H1 (cell line): ENCODE measurements around the gene SLC30A3. TPM values are rescaled to one million over a fixed set of nuclear protein-coding genes. Genes with fewer than 3 reads are reported as not detected.

ENCODE experiments used
- CTCF ChIA-PET: fragments of 300-600 bp; sonication (Branson Sonifier 250); formaldehyde crosslinking; loops from one replicate; lab custom pipeline; 2021; ENCODE audit not compliant: partially characterized antibody; lab: Charles Lee
- POLR2A ChIA-PET: fragments of 300-600 bp; sonication (Branson Sonifier 250); formaldehyde crosslinking; loops from one replicate; lab custom pipeline; 2021; ENCODE audit warnings: inconsistent platforms; ENCODE audit not compliant: partially characterized antibody; lab: Charles Lee
- DNase-seq, 2 experiments: peaks; one replicate each; pipeline versions ENCODE4 v3.0.0 to v3.0.0-alpha.2; 2010 to 2022; ENCODE audit warnings: low spot score in 2 of 2, low read depth in 1 of 2, mixed read lengths in 1 of 2
- FAIRE-seq: peaks from 2 replicates; lab custom pipeline; 2011; peaks lifted over from hg19 to GRCh38; lab: Jason Lieb, UNC
- H2AFZ ChIP-seq: 2 replicates; pipeline ENCODE4 v1.8.1; 2012; ENCODE audit warnings: low read length, inconsistent platforms
- H2AK5ac ChIP-seq: 2 replicates; pipeline ENCODE4 v1.6.1; 2013; ENCODE audit warnings: low read depth, low read length
- H2BK120ac ChIP-seq: replicated peaks from 2 replicates; pipeline ENCODE3; 2013; ENCODE audit warnings: low read depth, low read length, inconsistent platforms
- H2BK12ac ChIP-seq: 2 replicates; pipeline ENCODE4 v1.6.1; 2013; ENCODE audit warnings: low read depth, low read length
- H2BK15ac ChIP-seq: 2 replicates; pipeline ENCODE4 v1.6.1; 2013; ENCODE audit warnings: low read length
- H2BK20ac ChIP-seq: 2 replicates; pipeline ENCODE4 v1.6.1; 2013; ENCODE audit warnings: low read length
- H2BK5ac ChIP-seq: 2 replicates; pipeline ENCODE4 v1.6.1; 2013; ENCODE audit warnings: low read depth, low read length
- H3K14ac ChIP-seq: 2 replicates; pipeline ENCODE4 v1.6.1; 2013; ENCODE audit warnings: inconsistent platforms; ENCODE audit not compliant: insufficient read length
- H3K18ac ChIP-seq: 2 replicates; pipeline ENCODE4 v1.6.1; 2013; ENCODE audit warnings: low read length; ENCODE audit errors: extremely low read depth
- H3K23ac ChIP-seq: 2 replicates; pipeline ENCODE4 v1.6.1; 2013; ENCODE audit warnings: inconsistent platforms; ENCODE audit not compliant: insufficient read length
- H3K23me2 ChIP-seq: 2 replicates; pipeline ENCODE4 v1.6.1; 2013; ENCODE audit warnings: low read depth, low read length
- H3K27ac ChIP-seq: 2 replicates; pipeline ENCODE4 v1.6.1; 2011; ENCODE audit warnings: low read depth, low read length, inconsistent platforms
- H3K27me3 ChIP-seq, 4 experiments: replicated peaks in 1 of 4; 1 replicate in 1 of 4; 2 replicates in 3 of 4; pipeline versions ENCODE4 v1.6.1 to v1.8.1; 2011 to 2013; ENCODE audit warnings: low read length in 3 of 4, mild to moderate bottlenecking in 3 of 4, inconsistent platforms in 2 of 4, mixed read lengths in 2 of 4, moderate library complexity in 1 of 4; ENCODE audit not compliant: control insufficient read depth in 3 of 4, insufficient read depth in 3 of 4; ENCODE audit errors: extremely low read depth in 1 of 4
- H3K36me3 ChIP-seq, 4 experiments: 2 replicates each; pipeline versions ENCODE4 v1.6.1 to v1.8.1; 2011 to 2013; ENCODE audit warnings: mild to moderate bottlenecking in 4 of 4, low read length in 3 of 4, moderate library complexity in 2 of 4, control low read depth in 1 of 4, inconsistent platforms in 1 of 4; ENCODE audit not compliant: insufficient read depth in 4 of 4, control insufficient read depth in 2 of 4
- H3K4ac ChIP-seq: replicated peaks from 2 replicates; pipeline ENCODE3; 2013; ENCODE audit warnings: low read length, low read depth, mixed read lengths, inconsistent platforms; ENCODE audit not compliant: insufficient read length
- H3K4me1 ChIP-seq, 4 experiments: replicated peaks in 1 of 4; 1 replicate in 1 of 4; 2 replicates in 3 of 4; pipeline versions ENCODE4 v1.6.1 to v1.8.1; 2011 to 2013; ENCODE audit warnings: low read length in 3 of 4, inconsistent platforms in 2 of 4, mixed read lengths in 1 of 4; ENCODE audit not compliant: insufficient read depth in 4 of 4, control insufficient read depth in 3 of 4
- H3K4me2 ChIP-seq, 2 experiments: 2 replicates each; pipeline versions ENCODE4 v1.6.1 to v1.8.1; 2011 to 2013; ENCODE audit warnings: low read depth in 2 of 2, low read length in 2 of 2, control low read depth in 1 of 2, inconsistent platforms in 1 of 2, mild to moderate bottlenecking in 1 of 2; ENCODE audit not compliant: insufficient read depth in 1 of 2
- H3K4me3 ChIP-seq, 4 experiments: fragments of 200-600, 300-600 bp in 1 of 4; sonication (generic), shearing (Covaris generic), sonication (Bioruptor Twin) in 1 of 4; 2 replicates each; pipeline versions ENCODE4 v1.5.1 to v1.8.1; 2011 to 2016; ENCODE audit warnings: low read length in 4 of 4, low read depth in 3 of 4, control low read depth in 2 of 4, inconsistent platforms in 2 of 4, mild to moderate bottlenecking in 2 of 4, mixed read lengths in 1 of 4, moderate library complexity in 1 of 4; ENCODE audit not compliant: insufficient read depth in 2 of 4; ENCODE audit errors: extremely low read depth in 1 of 4
- H3K56ac ChIP-seq: replicated peaks from 2 replicates; pipeline ENCODE3; 2013; ENCODE audit warnings: low read depth, mild to moderate bottlenecking, mixed read lengths, low read length, inconsistent platforms; ENCODE audit not compliant: insufficient read length
- H3K79me1 ChIP-seq: 2 replicates; pipeline ENCODE4 v1.6.1; 2013; ENCODE audit warnings: low read depth, low read length, control low read depth
- H3K79me2 ChIP-seq, 2 experiments: 2 replicates each; pipeline versions ENCODE4 v1.6.1 to v1.8.1; 2012 to 2013; ENCODE audit warnings: low read length in 2 of 2, mild to moderate bottlenecking in 2 of 2, inconsistent platforms in 1 of 2; ENCODE audit not compliant: insufficient read depth in 2 of 2, control insufficient read depth in 1 of 2
- H3K9ac ChIP-seq, 4 experiments: replicated peaks in 1 of 4; 1 replicate in 1 of 4; 2 replicates in 3 of 4; pipeline versions ENCODE4 v1.6.1 to v1.8.1; 2011 to 2013; ENCODE audit warnings: low read depth in 3 of 4, low read length in 3 of 4, control low read depth in 2 of 4, mild to moderate bottlenecking in 2 of 4, moderate library complexity in 2 of 4, inconsistent platforms in 1 of 4; ENCODE audit errors: extremely low read depth in 1 of 4
- H3K9me3 ChIP-seq, 2 experiments: 2 replicates each; pipeline versions ENCODE4 v1.6.1 to v1.8.1; 2012 to 2013; ENCODE audit warnings: mild to moderate bottlenecking in 2 of 2, moderate library complexity in 2 of 2, control low read depth in 1 of 2, inconsistent platforms in 1 of 2, low read depth in 1 of 2, low read length in 1 of 2, mixed read lengths in 1 of 2; ENCODE audit not compliant: insufficient read depth in 2 of 2
- H4K20me1 ChIP-seq, 2 experiments: replicated peaks in 1 of 2; 2 replicates each; pipeline versions ENCODE3 to v1.8.1; 2011 to 2013; ENCODE audit warnings: inconsistent platforms in 2 of 2, low read length in 2 of 2, mild to moderate bottlenecking in 1 of 2; ENCODE audit not compliant: insufficient read depth in 2 of 2, control insufficient read depth in 1 of 2
- H4K5ac ChIP-seq: 2 replicates; pipeline ENCODE4 v1.6.1; 2013; ENCODE audit warnings: low read length, low read depth, mixed read lengths, inconsistent platforms; ENCODE audit not compliant: insufficient read length
- H4K8ac ChIP-seq: 2 replicates; pipeline ENCODE4 v1.8.0; 2013; ENCODE audit warnings: mild to moderate bottlenecking, moderate library complexity, low read length, inconsistent platforms; ENCODE audit not compliant: insufficient read depth; ENCODE audit errors: extremely low read depth
- H4K91ac ChIP-seq: replicated peaks from 2 replicates; pipeline ENCODE3; 2013; ENCODE audit warnings: low read length, mixed read lengths, inconsistent platforms; ENCODE audit not compliant: insufficient read length
- CHD1 ChIP-seq: IDR thresholded peaks from 2 replicates; pipeline ENCODE4 v1.6.1; 2012; ENCODE audit warnings: low read depth, low read length, improper control_type of control experiment
- FOSL1 ChIP-seq: IDR thresholded peaks from 2 replicates; pipeline ENCODE4 v1.6.1; 2011; ENCODE audit warnings: mild to moderate bottlenecking, low read depth, low read length, moderate library complexity; ENCODE audit not compliant: insufficient read depth
- JUN ChIP-seq: IDR thresholded peaks from 2 replicates; pipeline ENCODE4 v1.6.1; 2011; ENCODE audit warnings: low read depth, mild to moderate bottlenecking, improper control_type of control experiment, low read length
- KDM1A ChIP-seq: fragments of 200-600, 300-600 bp; sonication (generic); IDR thresholded peaks from 2 replicates; pipeline ENCODE4 v1.7.1; 2016; ENCODE audit warnings: mild to moderate bottlenecking, low read length, borderline replicate concordance
- POLR2AphosphoS5 ChIP-seq: IDR thresholded peaks from 2 replicates; pipeline ENCODE4 v1.6.1; 2011; ENCODE audit warnings: low read depth, low read length
- RAD21 ChIP-seq, 2 experiments: IDR thresholded peaks in 1 of 2; conservative IDR thresholded peaks in 1 of 2; 2 replicates each; pipeline ENCODE4 v1.6.1; 2011; ENCODE audit warnings: low read depth in 2 of 2, low read length in 2 of 2, improper control_type of control experiment in 1 of 2, inconsistent platforms in 1 of 2, mild to moderate bottlenecking in 1 of 2, moderate library complexity in 1 of 2
- SAP30 ChIP-seq: fragments of 300-600 bp; sonication (generic); IDR thresholded peaks from 2 replicates; pipeline ENCODE4 v1.7.1; 2012; ENCODE audit warnings: low read length, moderate library complexity, mild to moderate bottlenecking, inconsistent platforms; ENCODE audit not compliant: insufficient read depth, insufficient replicate concordance
- SIN3A ChIP-seq, 2 experiments: IDR thresholded peaks in 1 of 2; conservative IDR thresholded peaks in 1 of 2; 2 replicates each; pipeline ENCODE4 v1.6.1; 2011 to 2012; ENCODE audit warnings: low read length in 2 of 2, improper control_type of control experiment in 1 of 2, low read depth in 1 of 2, mild to moderate bottlenecking in 1 of 2
- ZNF274 ChIP-seq: IDR thresholded peaks from 2 replicates; pipeline ENCODE4 v1.7.0; 2012; ENCODE audit warnings: low read length, borderline replicate concordance; ENCODE audit errors: extremely low read depth
- WGBS, 2 experiments: shearing (Covaris generic) in 1 of 2; methylation state at CpG; one replicate each; pipeline versions ENCODE4 v1.1.6 to v1.1.7; 2013 to 2015; ENCODE audit warnings: low lambda C conversion rate in 2 of 2, mixed read lengths in 2 of 2, inconsistent platforms in 1 of 2, low coverage in 1 of 2, missing lambda C conversion rate in 1 of 2; ENCODE audit not compliant: insufficient replicate concordance in 2 of 2, insufficient coverage in 1 of 2, insufficient read length in 1 of 2; ENCODE audit errors: extremely low coverage in 1 of 2, missing lambda C conversion rate in 1 of 2; 5-methylcytosine and 5-hydroxymethylcytosine counted together
- polyA plus RNA-seq, 7 experiments: library from polyadenylated mRNA; depleted of rRNA in 3 of 7; stranded (reverse) in 5 of 7; unstranded in 2 of 7; fragments of >200 nt in 5 of 7; fragments of 200-250 nt in 2 of 7; gene quantifications; 1 replicate in 5 of 7; 2 replicates in 1 of 7; 4 replicates in 1 of 7; pipeline versions ENCODE4 v1.2.1 to v1.2.3, GENCODE V29; 2011 to 2013; ENCODE audit warnings: missing spikeins in 2 of 7, mixed read lengths in 2 of 7
- total RNA-seq: library from RNA; stranded (reverse); fragmentation: NEBNext Ultra II Directional; extraction: Animal tissue kit (Norgen Biotek cat#: 25700); gene quantifications from 2 replicates; pipeline ENCODE4 v1.2.1, GENCODE V29; 2021

Gene SLC30A3
- total and polyA plus RNA-seq, 2 of the 8 experiments (the other 6 are each of a cell fraction or from before 2014, with no cell fraction given): 15.2 to 30.7 TPM

DNA sequence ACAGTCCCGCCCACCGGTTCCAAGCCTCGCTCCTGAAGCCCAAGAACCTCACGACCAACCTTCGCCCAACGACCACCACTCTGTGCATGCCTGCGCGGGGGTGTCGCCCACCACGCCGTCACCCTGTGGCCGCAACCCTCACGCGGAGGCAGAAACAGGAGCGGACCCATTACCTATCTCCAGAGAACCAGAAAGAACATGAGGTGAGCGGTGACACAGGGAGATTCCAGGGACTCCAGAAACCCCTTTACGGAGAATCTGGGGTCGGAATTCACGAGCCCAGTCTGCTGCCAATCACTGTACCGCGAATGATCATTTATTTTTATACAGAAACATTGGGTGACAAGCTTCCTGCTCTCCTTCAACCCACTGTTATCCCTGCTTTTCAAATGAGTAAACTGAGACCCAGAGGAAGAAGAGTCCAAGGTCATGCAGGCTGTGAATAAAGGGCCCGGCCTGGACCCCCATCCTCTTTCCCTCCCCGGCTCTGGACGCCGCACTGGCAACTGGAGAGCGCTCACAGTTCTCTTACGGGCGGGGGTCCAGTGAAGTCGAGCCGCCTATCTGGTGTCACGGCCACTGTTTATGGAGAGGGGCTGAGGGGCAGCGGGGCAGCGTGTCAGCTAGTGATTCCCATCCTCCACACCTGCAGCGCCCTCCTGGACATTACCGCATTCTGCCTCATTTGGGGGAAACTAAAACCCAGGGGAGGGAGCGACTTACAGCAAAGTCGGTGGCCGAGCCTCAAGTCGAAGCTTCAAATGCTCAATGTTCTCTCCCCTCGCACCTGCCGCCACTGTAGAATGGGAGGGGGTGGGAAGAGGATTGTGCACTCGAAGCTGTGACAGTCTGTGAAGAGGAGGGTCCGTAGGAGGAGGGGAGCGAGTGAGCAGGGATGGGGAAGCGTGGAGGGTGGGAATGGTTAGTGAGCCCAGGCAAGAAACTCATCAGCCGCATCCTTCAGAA is 723 bp upstream of the SLC30A3 start:
- H4K91ac ChIP-seq: peak overlapping the region; percentile 14
- peak overlapping the region; percentile 56; the same call in 1 of the 2 replicates for H2AFZ ChIP-seq
- H2BK120ac ChIP-seq: no peak overlapping the region
- H3K14ac ChIP-seq: no peak overlapping the region
- H4K5ac ChIP-seq: peak overlapping the region; percentile 44
- H3K23me2 ChIP-seq: peaks cover 19% of the 10 kb centered on the region; the same call in 1 of the 2 replicates
- H2BK12ac ChIP-seq: peak overlapping the region; percentile 68; the same call in 1 of the 2 replicates
- peak overlapping the region; percentile 88 to 99 for H3K4me2 ChIP-seq
- H3K9me3 ChIP-seq: no peaks in the 10 kb centered on the region
- no peak overlapping the region; the same call in 1 of the 2 replicates for H2BK5ac ChIP-seq
- no peak overlapping the region; the same call in none of the 2 replicates for H4K8ac ChIP-seq
- WGBS, 2 experiments: 3% methylated on average over 46 of the region's 46 CpGs; no CpG with 5 or more reads in 1 of the 2 experiments
- H3K4me3 ChIP-seq: peak overlapping the region; percentile 60 to 85 (median 63)
- H3K27ac ChIP-seq: no peak overlapping the region
- H2BK15ac ChIP-seq: peak overlapping the region; percentile 75; the same call in 1 of the 2 replicates
- H4K20me1 ChIP-seq: peaks cover 0 to 8% of the 10 kb centered on the region in 2 experiments
- peaks cover 3 to 19% (median 14%) of the 10 kb centered on the region in 4 experiments for H3K4me1 ChIP-seq
- no peaks in the 10 kb centered on the region for H3K36me3 ChIP-seq
- no peak overlapping the region for H2AK5ac ChIP-seq
- POLR2A ChIA-PET: interaction anchor here (0.9 to 8.2 kb wide), 10 partner anchors 8 to 52 kb away, joined by 3 to 71 read pairs (median 5); partner anchors contain the start of genes ATRAID, CAD, DNAJC5G and SLC5A6
- H3K56ac ChIP-seq: no peak overlapping the region
- DNase-seq (peak in 1 of 2 experiments; percentile 71), FAIRE-seq (no peak)
- H3K79me1 ChIP-seq: no peaks in the 10 kb centered on the region
- H3K23ac ChIP-seq: no peak overlapping the region
- H3K79me2 ChIP-seq: peaks cover 0 to 2% of the 10 kb centered on the region in 2 experiments; a peak in 1 of 4 replicates
- CTCF ChIA-PET: interaction anchor here (0.7 to 14.1 kb wide), 17 partner anchors 10 to 184 kb away, joined by 3 to 288 read pairs (median 6); partner anchors contain the start of genes DNAJC5G, EIF2B4, PREB and SNX17
- no peak overlapping the region for H2BK20ac ChIP-seq
- peaks cover 39 to 73% (median 61%) of the 10 kb centered on the region in 4 experiments for H3K27me3 ChIP-seq
- H3K4ac ChIP-seq: peak overlapping the region; percentile 70
- peak overlapping the region; percentile 78 for H3K18ac ChIP-seq
- H3K9ac ChIP-seq: no peak overlapping the region
- no peak for TF ChIP-seq POLR2AphosphoS5
- peak in 1 of 2 experiments; percentile 59; a peak in 1 of 4 replicates for TF ChIP-seq SIN3A (conservative IDR thresholded peaks at IDR 0.05 in 1 of 2, IDR thresholded peaks at IDR 0.05 in 1 of 2; ENCODE audit: low read depth in 1 of 2, low read length in 2 of 2)
- TF ChIP-seq FOSL1: no peak
- TF ChIP-seq CHD1: no peak
- TF ChIP-seq KDM1A: no peak
- peak; percentile 53 for TF ChIP-seq SAP30
- TF ChIP-seq ZNF274: no peak
- TF ChIP-seq RAD21 (IDR thresholded peaks at IDR 0.05 in 1 of 2, conservative IDR thresholded peaks at IDR 0.05 in 1 of 2; ENCODE audit: low read depth in 2 of 2, low read length in 2 of 2): no peak
- TF ChIP-seq JUN: no peak
